GM12875 (cell line): ENCODE results near the gene COX10.

Experiments
- H3K4me3 ChIP-seq: one replicate; pipeline ENCODE4 v1.5.1; 2011; ENCODE audit warnings: low read depth, low read length, control low read depth
- CTCF ChIP-seq: IDR thresholded peaks from 2 replicates; pipeline ENCODE4 v1.5.1; 2011; ENCODE audit warnings: low read depth, mild to moderate bottlenecking, control low read depth, inconsistent platforms, low read length, moderate library complexity, borderline replicate concordance; ENCODE audit not compliant: insufficient read depth

Gene COX10

GRCh38 chr17:14089179-14089578 is 19.9 kb downstream of the COX10 start:
- no peak overlapping the region for H3K4me3 ChIP-seq
- TF ChIP-seq CTCF: no peak

GRCh38 chr17:14091367-14091766 is 22.1 kb downstream of the COX10 start:
- TF ChIP-seq CTCF: no peak
- no peak overlapping the region for H3K4me3 ChIP-seq

- TF ChIP-seq CTCF: no peak
- no peak overlapping the region for H3K4me3 ChIP-seq
These were observed 23.5 kb downstream of the COX10 start for GRCh38 chr17:14092808-14093207.

- TF ChIP-seq CTCF: no peak
- H3K4me3 ChIP-seq: no peak overlapping the region
These were observed 25.6 kb downstream of the COX10 start for GRCh38 chr17:14094676-14095601.

GRCh38 chr17:14095631-14096030 is 26.3 kb downstream of the COX10 start:
- no peak for TF ChIP-seq CTCF
- no peak overlapping the region for H3K4me3 ChIP-seq

- H3K4me3 ChIP-seq: no peak overlapping the region
- no peak for TF ChIP-seq CTCF
These were observed 28.9 kb downstream of the COX10 start for GRCh38 chr17:14098246-14098645.

- no peak overlapping the region for H3K4me3 ChIP-seq
- no peak for TF ChIP-seq CTCF
These were observed 32.7 kb downstream of the COX10 start for GRCh38 chr17:14101976-14102375.
